HG03378 (cell line): ENCODE measurements around the gene RNF215.

Source experiments
- ATAC-seq: cut with Tn5 transposase; IDR thresholded peaks from one replicate; pipeline ENCODE4 v1.9.1; 2021; ENCODE audit warnings: mild to moderate bottlenecking, moderate library complexity; ENCODE audit not compliant: unreplicated experiment

Gene RNF215

GRCh38 chr22:30397656-30398635, 10.7 kb upstream of the RNF215 start:
- ATAC-seq = no peak

- no peak for ATAC-seq
These were observed 9.9 kb upstream of the RNF215 start, which contains the start of gene SEC14L2 for GRCh38 chr22:30396871-30397655. Gene SEC14L2 (plus strand): TSS chr22:30397018. CDS start chr22:30397117, 99 bp downstream.

- no peak for ATAC-seq
These were observed 6.7 kb upstream of the RNF215 start for GRCh38 chr22:30393885-30394284.

- no peak for ATAC-seq
These were observed 6.1 kb upstream of the RNF215 start for GRCh38 chr22:30393322-30393680.

- no peak for ATAC-seq
These were observed 5.6 kb upstream of the RNF215 start for GRCh38 chr22:30392661-30393321.

- no peak for ATAC-seq
These were observed 3.9 kb upstream of the RNF215 start for GRCh38 chr22:30390974-30391691.

GRCh38 chr22:30386608-30386959, 627 bp downstream of the RNF215 start:
- ATAC-seq = no peak

- no peak for ATAC-seq
These were observed 1.3 kb downstream of the RNF215 start for GRCh38 chr22:30385942-30386341.

- ATAC-seq = no peak
These were observed 4.2 kb downstream of the RNF215 start for GRCh38 chr22:30383061-30383460.

GRCh38 chr22:30382340-30382739, 4.9 kb downstream of the RNF215 start:
- no peak for ATAC-seq

GRCh38 chr22:30381264-30381663, 5.9 kb downstream of the RNF215 start:
- no peak for ATAC-seq

GRCh38 chr22:30380011-30380410, 7.2 kb downstream of the RNF215 start:
- no peak for ATAC-seq

GRCh38 chr22:30375312-30375849, 11.8 kb downstream of the RNF215 start:
- ATAC-seq = no peak

GRCh38 chr22:30373331-30374325, 13.6 kb downstream of the RNF215 start:
- no peak for ATAC-seq

GRCh38 chr22:30372915-30373314, 14.3 kb downstream of the RNF215 start:
- ATAC-seq = no peak

GRCh38 chr22:30371981-30372380, 15.2 kb downstream of the RNF215 start:
- no peak for ATAC-seq

GRCh38 chr22:30371321-30371720, 15.9 kb downstream of the RNF215 start:
- ATAC-seq = no peak

- ATAC-seq = no peak
These were observed 16.5 kb downstream of the RNF215 start for GRCh38 chr22:30370641-30371230.

- ATAC-seq = no peak
These were observed 18.8 kb downstream of the RNF215 start for GRCh38 chr22:30368420-30368819.
